Measurements from ENCODE around the gene RPEL1.

- TF ChIP-seq CTCF (IDR thresholded peaks at IDR 0.05) (no peak), POLR2A (IDR thresholded peaks at IDR 0.05) (no peak)
Observed at GRCh38 chr10:103276251-103276895, 30.7 kb downstream of the RPEL1 start.

Measured in uterus (tissue), 2 donors.